Measurements from ENCODE around the gene MYL2.

GRCh38 chr12:110906516-110906915, 13.9 kb downstream of the MYL2 start:
- TF ChIP-seq CTCF (IDR thresholded peaks at IDR 0.05 in 2 of 3, conservative IDR thresholded peaks at IDR 0.05 in 1 of 3; ENCODE audit: insufficient read depth in 2 of 3, low read depth in 1 of 3, low read length in 3 of 3): no peak
- TF ChIP-seq ZNF274 (IDR thresholded peaks at IDR 0.05; ENCODE audit: borderline replicate concordance, low read depth, low read length): no peak
- no peak for TF ChIP-seq RCOR1 (IDR thresholded peaks at IDR 0.05; ENCODE audit: borderline replicate concordance in 1 of 2, low read depth in 2 of 2, low read length in 2 of 2)
- TF ChIP-seq FOXA1 (IDR thresholded peaks at IDR 0.05; ENCODE audit: borderline replicate concordance): no peak
- TF ChIP-seq BRF1 (IDR thresholded peaks at IDR 0.05; ENCODE audit: borderline replicate concordance, extremely low read depth, insufficient read length): no peak
- TF ChIP-seq PHF8 (IDR thresholded peaks at IDR 0.05; ENCODE audit: borderline replicate concordance, low read length): no peak
